ENCODE data around the gene DNAH11. TPM values are rescaled to one million over a fixed set of nuclear protein-coding genes. Genes with fewer than 3 reads are reported as not detected.
"Not testable (repeated sequence)": the region's sequence is repeated elsewhere in the genome, so short reads cannot be mapped to it uniquely, and the experiment has no call there.

DNAH11 gene
- total and polyA plus RNA-seq, 5 donors from 2014 or later, result 0.34 to 0.65 TPM; not detected in 3

GRCh38 chr7:21722371-21722770 lies 179.5 kb downstream of the DNAH11 start:
- Histone ChIP-seq H3K9me3 (ENCODE audit: control insufficient read depth in 2 of 2, low read length in 2 of 2) (no peaks in the 10 kb centered on the region), H3K4me3 (ENCODE audit: low read depth, low read length) (no peak overlapping the region), H3K27ac (ENCODE audit: insufficient read depth, low read length, poor library complexity, severe bottlenecking) (no peak overlapping the region), H3K27me3 (ENCODE audit: control insufficient read depth, insufficient read depth, low read length) (no peaks in the 10 kb centered on the region), H3K36me3 (ENCODE audit: control insufficient read depth, insufficient read depth, low read length) (no peaks in the 10 kb centered on the region), H3K4me1 (ENCODE audit: control insufficient read depth, insufficient read depth, low read length, poor library complexity, severe bottlenecking) (no peaks in the 10 kb centered on the region)
- DNase-seq, result no peak
- H3K36me3 Mint-ChIP-seq, result no peaks in the 10 kb centered on the region
- peaks cover 6% of the 10 kb centered on the region for H3K27me3 Mint-ChIP-seq
- no peak overlapping the region for H3K27ac Mint-ChIP-seq
- no peak for ATAC-seq (ENCODE audit: low read depth in 2 of 2)
- no peaks in the 10 kb centered on the region for H3K4me1 Mint-ChIP-seq
- no peaks in the 10 kb centered on the region for H3K9me3 Mint-ChIP-seq
- no peak overlapping the region for H3K4me3 Mint-ChIP-seq

DNA sequence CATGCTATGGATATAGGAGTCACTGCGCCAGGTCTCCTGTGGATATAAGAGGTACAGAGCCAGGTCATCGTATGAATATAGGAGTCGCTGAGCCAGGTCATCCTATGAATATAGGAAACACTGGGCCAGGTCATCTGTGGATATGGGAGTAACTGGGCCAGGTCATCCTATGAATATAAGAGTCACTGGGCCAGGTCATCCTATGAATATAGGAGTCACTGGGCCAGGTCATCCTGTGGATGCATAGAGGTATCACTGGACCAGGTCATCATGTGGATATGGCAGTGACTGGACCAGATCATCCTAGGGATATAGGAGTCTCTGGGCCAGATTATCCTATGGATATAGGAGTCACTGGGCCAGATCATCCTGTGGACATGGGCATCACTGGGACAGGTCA lies 181.7 kb downstream of the DNAH11 start:
- H3K9me3 Mint-ChIP-seq, result no peaks in the 10 kb centered on the region
- ATAC-seq (ENCODE audit: low read depth in 2 of 2), result no peak
- H3K36me3 ChIP-seq (ENCODE audit: control insufficient read depth, insufficient read depth, low read length), result no peaks in the 10 kb centered on the region

GRCh38 chr7:21730399-21730798 lies 187.6 kb downstream of the DNAH11 start:
- H3K27me3 ChIP-seq (ENCODE audit: control insufficient read depth, insufficient read depth, low read length), result no peaks in the 10 kb centered on the region
- Mint-ChIP-seq H3K4me1 (no peaks in the 10 kb centered on the region), H3K9me3 (peaks cover 0 to 1% (median 0%) of the 10 kb centered on the region in 7 donors), H3K4me3 (no peak overlapping the region), H3K36me3 (no peaks in the 10 kb centered on the region), H3K27me3 (no peaks in the 10 kb centered on the region), H3K27ac (no peak overlapping the region)
- H3K4me1 ChIP-seq (ENCODE audit: control insufficient read depth, insufficient read depth, low read length, poor library complexity, severe bottlenecking), result no peaks in the 10 kb centered on the region
- H3K4me3 ChIP-seq (ENCODE audit: low read depth, low read length), result no peak overlapping the region
- H3K36me3 ChIP-seq (ENCODE audit: control insufficient read depth, insufficient read depth, low read length), result no peaks in the 10 kb centered on the region
- ATAC-seq (ENCODE audit: low read depth in 2 of 2), result no peak
- H3K9me3 ChIP-seq (ENCODE audit: control insufficient read depth in 2 of 2, low read length in 2 of 2), result no peaks in the 10 kb centered on the region
- H3K27ac ChIP-seq (ENCODE audit: insufficient read depth, low read length, poor library complexity, severe bottlenecking), result no peak overlapping the region
- DNase-seq, result no peak

More for the DNA sequence above, 181.7 kb downstream of the DNAH11 start:
- Histone ChIP-seq H3K27me3 (ENCODE audit: control insufficient read depth, insufficient read depth, low read length) (no peaks in the 10 kb centered on the region), H3K27ac (ENCODE audit: insufficient read depth, low read length, poor library complexity, severe bottlenecking) (no peak overlapping the region), H3K9me3 (ENCODE audit: control insufficient read depth in 2 of 2, low read length in 2 of 2) (no peaks in the 10 kb centered on the region), H3K4me1 (ENCODE audit: control insufficient read depth, insufficient read depth, low read length, poor library complexity, severe bottlenecking) (no peaks in the 10 kb centered on the region), H3K4me3 (ENCODE audit: low read depth, low read length) (no peak overlapping the region)
- no peak overlapping the region for H3K27ac Mint-ChIP-seq
- no peak for DNase-seq
- no peaks in the 10 kb centered on the region for H3K36me3 Mint-ChIP-seq
- H3K27me3 Mint-ChIP-seq, result peaks cover 6% of the 10 kb centered on the region
- no peaks in the 10 kb centered on the region for H3K4me1 Mint-ChIP-seq
- H3K4me3 Mint-ChIP-seq, result no peak overlapping the region

DNA sequence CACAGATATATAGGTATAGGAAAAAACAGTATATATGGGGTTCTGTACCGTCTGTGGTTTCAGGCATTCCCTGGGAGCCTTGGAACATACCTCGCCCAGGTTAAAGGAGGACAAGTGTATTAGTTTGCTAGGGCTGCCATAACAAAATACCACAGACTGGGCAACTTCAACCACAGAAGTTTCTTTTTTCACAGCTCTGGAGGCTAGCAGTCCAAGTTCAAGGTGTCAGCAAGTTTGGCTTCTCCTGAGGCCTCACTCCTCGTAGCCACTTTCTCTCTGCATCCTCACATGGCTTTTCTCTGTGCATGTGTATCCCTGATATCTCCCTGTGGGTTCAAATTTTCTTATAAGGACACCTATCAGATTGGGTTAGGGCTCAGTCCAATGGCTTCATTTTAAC lies 189.1 kb downstream of the DNAH11 start:
- Histone ChIP-seq H3K4me1 (ENCODE audit: control insufficient read depth, insufficient read depth, low read length, poor library complexity, severe bottlenecking) (no peaks in the 10 kb centered on the region), H3K27me3 (ENCODE audit: control insufficient read depth, insufficient read depth, low read length) (no peaks in the 10 kb centered on the region), H3K36me3 (ENCODE audit: control insufficient read depth, insufficient read depth, low read length) (no peaks in the 10 kb centered on the region), H3K27ac (ENCODE audit: insufficient read depth, low read length, poor library complexity, severe bottlenecking) (no peak overlapping the region), H3K4me3 (ENCODE audit: low read depth, low read length) (no peak overlapping the region), H3K9me3 (ENCODE audit: control insufficient read depth in 2 of 2, low read length in 2 of 2) (no peaks in the 10 kb centered on the region)
- Mint-ChIP-seq H3K27ac (no peak overlapping the region), H3K4me1 (no peaks in the 10 kb centered on the region), H3K36me3 (no peaks in the 10 kb centered on the region), H3K27me3 (no peaks in the 10 kb centered on the region), H3K9me3 (peaks cover 0 to 1% (median 0%) of the 10 kb centered on the region in 7 donors), H3K4me3 (no peak overlapping the region)
- ATAC-seq (ENCODE audit: low read depth in 2 of 2) (no peak), DNase-seq (no peak)

DNA sequence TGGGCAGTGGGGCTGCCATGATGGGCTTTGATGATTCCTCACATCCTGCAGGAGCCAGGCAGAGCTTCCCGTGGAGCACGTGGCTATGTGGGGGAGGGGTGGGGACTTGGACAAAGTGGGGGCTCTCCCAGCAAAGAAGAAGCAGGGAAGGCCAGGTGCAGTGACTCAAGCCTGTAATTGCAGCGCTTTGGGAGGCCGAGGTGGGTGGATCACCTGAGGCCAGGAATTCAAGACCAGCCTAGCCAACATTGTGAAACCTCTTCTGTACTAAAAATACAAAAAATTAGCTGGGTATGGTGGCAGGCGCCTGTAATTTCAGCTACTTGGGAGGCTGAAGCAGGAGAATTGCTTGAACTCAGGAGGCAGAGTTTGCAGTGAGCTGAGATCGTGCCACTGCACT lies 190.1 kb downstream of the DNAH11 start:
- H3K27ac ChIP-seq (ENCODE audit: insufficient read depth, low read length, poor library complexity, severe bottlenecking); H3K27me3 ChIP-seq (ENCODE audit: control insufficient read depth, insufficient read depth, low read length); H3K4me1 Mint-ChIP-seq; H3K4me1 ChIP-seq (ENCODE audit: control insufficient read depth, insufficient read depth, low read length, poor library complexity, severe bottlenecking); DNase-seq; ATAC-seq (ENCODE audit: low read depth in 2 of 2); H3K4me3 Mint-ChIP-seq; H3K27ac Mint-ChIP-seq; H3K9me3 Mint-ChIP-seq; H3K36me3 Mint-ChIP-seq; H3K36me3 ChIP-seq (ENCODE audit: control insufficient read depth, insufficient read depth, low read length); H3K9me3 ChIP-seq (ENCODE audit: control insufficient read depth in 2 of 2, low read length in 2 of 2); H3K27me3 Mint-ChIP-seq; H3K4me3 ChIP-seq (ENCODE audit: low read depth, low read length): not testable (repeated sequence)

- no peaks in the 10 kb centered on the region for H3K36me3 Mint-ChIP-seq
- ATAC-seq (ENCODE audit: low read depth in 2 of 2), result no peak
- H3K27ac Mint-ChIP-seq, result no peak overlapping the region
- H3K27me3 ChIP-seq (ENCODE audit: control insufficient read depth, insufficient read depth, low read length), result no peaks in the 10 kb centered on the region
- H3K4me3 Mint-ChIP-seq, result no peak overlapping the region
- H3K4me1 ChIP-seq (ENCODE audit: control insufficient read depth, insufficient read depth, low read length, poor library complexity, severe bottlenecking), result no peaks in the 10 kb centered on the region
- no peaks in the 10 kb centered on the region for H3K4me1 Mint-ChIP-seq
- H3K9me3 ChIP-seq (ENCODE audit: control insufficient read depth in 2 of 2, low read length in 2 of 2), result no peaks in the 10 kb centered on the region
- H3K27me3 Mint-ChIP-seq, result no peaks in the 10 kb centered on the region
- peaks cover 0 to 1% (median 0%) of the 10 kb centered on the region in 7 donors for H3K9me3 Mint-ChIP-seq
- H3K27ac ChIP-seq (ENCODE audit: insufficient read depth, low read length, poor library complexity, severe bottlenecking), result no peak overlapping the region
- no peak overlapping the region for H3K4me3 ChIP-seq (ENCODE audit: low read depth, low read length)
- no peak for DNase-seq
- no peaks in the 10 kb centered on the region for H3K36me3 ChIP-seq (ENCODE audit: control insufficient read depth, insufficient read depth, low read length)
Observed at GRCh38 chr7:21733837-21734236, 191.0 kb downstream of the DNAH11 start.

GRCh38 chr7:21743493-21743892 lies 200.7 kb downstream of the DNAH11 start:
- Histone ChIP-seq H3K4me3 (ENCODE audit: low read depth, low read length) (no peak overlapping the region), H3K4me1 (ENCODE audit: control insufficient read depth, insufficient read depth, low read length, poor library complexity, severe bottlenecking) (no peaks in the 10 kb centered on the region), H3K36me3 (ENCODE audit: control insufficient read depth, insufficient read depth, low read length) (no peaks in the 10 kb centered on the region), H3K27me3 (ENCODE audit: control insufficient read depth, insufficient read depth, low read length) (no peaks in the 10 kb centered on the region), H3K9me3 (ENCODE audit: control insufficient read depth in 2 of 2, low read length in 2 of 2) (no peaks in the 10 kb centered on the region), H3K27ac (ENCODE audit: insufficient read depth, low read length, poor library complexity, severe bottlenecking) (no peak overlapping the region)
- Mint-ChIP-seq H3K36me3 (no peaks in the 10 kb centered on the region), H3K4me1 (no peaks in the 10 kb centered on the region), H3K27me3 (peaks cover 4% of the 10 kb centered on the region), H3K4me3 (no peak overlapping the region), H3K27ac (no peak overlapping the region), H3K9me3 (no peaks in the 10 kb centered on the region)
- no peak for ATAC-seq (ENCODE audit: low read depth in 2 of 2)
- no peak for DNase-seq

DNA sequence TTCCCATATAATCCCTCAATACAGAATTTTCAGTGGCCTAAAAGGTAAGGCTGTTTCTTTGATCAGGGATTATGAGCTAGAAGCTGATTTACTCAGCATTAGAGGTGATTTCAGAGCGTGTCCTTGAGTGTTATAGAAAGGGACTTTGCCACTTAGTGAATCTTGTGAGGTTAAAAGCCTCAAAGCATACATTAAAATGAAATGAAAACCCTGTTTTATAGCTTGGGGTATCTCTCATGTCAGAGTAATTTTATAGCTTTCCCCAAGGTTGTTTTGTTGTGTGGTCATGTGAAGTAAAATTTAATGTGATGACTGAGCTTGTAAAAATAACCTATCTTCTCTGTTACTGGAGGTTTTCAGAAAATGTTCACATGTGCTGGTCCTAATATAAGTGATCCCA lies 204.1 kb downstream of the DNAH11 start:
- no peaks in the 10 kb centered on the region for H3K9me3 Mint-ChIP-seq
- peaks cover 4% of the 10 kb centered on the region for H3K27me3 Mint-ChIP-seq
- no peak overlapping the region for H3K4me3 Mint-ChIP-seq
- no peaks in the 10 kb centered on the region for H3K4me1 Mint-ChIP-seq
- Histone ChIP-seq H3K4me3 (ENCODE audit: low read depth, low read length) (no peak overlapping the region), H3K4me1 (ENCODE audit: control insufficient read depth, insufficient read depth, low read length, poor library complexity, severe bottlenecking) (no peaks in the 10 kb centered on the region), H3K27me3 (ENCODE audit: control insufficient read depth, insufficient read depth, low read length) (no peaks in the 10 kb centered on the region), H3K9me3 (ENCODE audit: control insufficient read depth in 2 of 2, low read length in 2 of 2) (no peaks in the 10 kb centered on the region), H3K36me3 (ENCODE audit: control insufficient read depth, insufficient read depth, low read length) (no peaks in the 10 kb centered on the region), H3K27ac (ENCODE audit: insufficient read depth, low read length, poor library complexity, severe bottlenecking) (no peak overlapping the region)
- H3K27ac Mint-ChIP-seq, result no peak overlapping the region
- DNase-seq (no peak), ATAC-seq (ENCODE audit: low read depth in 2 of 2) (no peak)
- H3K36me3 Mint-ChIP-seq, result no peaks in the 10 kb centered on the region

Measured in CD4-positive, CD25-positive, alpha-beta regulatory T cell (primary cell).